GM18498 (cell line): ENCODE measurements around the gene PARL.
"Not testable (repeated sequence)": the region's sequence is repeated elsewhere in the genome, so short reads cannot be mapped to it uniquely, and the experiment has no call there.

Experiments
- ATAC-seq: cut with Tn5 transposase; IDR thresholded peaks from one replicate; pipeline ENCODE4 v1.9.1; 2021; ENCODE audit warnings: mild to moderate bottlenecking, moderate library complexity; ENCODE audit not compliant: unreplicated experiment

PARL gene

GRCh38 chr3:183792976-183793375, 91.7 kb downstream of the PARL start:
- no peak for ATAC-seq

- ATAC-seq: no peak
Measured at GRCh38 chr3:183790700-183791099, 94.0 kb downstream of the PARL start.

- ATAC-seq: no peak
Measured at GRCh38 chr3:183789826-183790225, 94.9 kb downstream of the PARL start.

GRCh38 chr3:183784503-183784902, 100.2 kb downstream of the PARL start:
- not testable (repeated sequence) for ATAC-seq

- no peak for ATAC-seq
Measured at GRCh38 chr3:183782576-183783276, 102.0 kb downstream of the PARL start.

GRCh38 chr3:183781246-183781645, 103.4 kb downstream of the PARL start:
- ATAC-seq: no peak

- no peak for ATAC-seq
Measured at GRCh38 chr3:183779896-183780465, 104.7 kb downstream of the PARL start.
